GM12874 (cell line): ENCODE measurements around the gene ECEL1.

Source experiments
- TF ChIP-seq, protein P1 (sequence below): IDR thresholded peaks from 2 replicates; pipeline ENCODE4 v1.5.1; 2011; ENCODE audit warnings: low read depth, mild to moderate bottlenecking, control low read depth, low read length, moderate library complexity; ENCODE audit not compliant: insufficient read depth

The ECEL1 gene

DNA sequence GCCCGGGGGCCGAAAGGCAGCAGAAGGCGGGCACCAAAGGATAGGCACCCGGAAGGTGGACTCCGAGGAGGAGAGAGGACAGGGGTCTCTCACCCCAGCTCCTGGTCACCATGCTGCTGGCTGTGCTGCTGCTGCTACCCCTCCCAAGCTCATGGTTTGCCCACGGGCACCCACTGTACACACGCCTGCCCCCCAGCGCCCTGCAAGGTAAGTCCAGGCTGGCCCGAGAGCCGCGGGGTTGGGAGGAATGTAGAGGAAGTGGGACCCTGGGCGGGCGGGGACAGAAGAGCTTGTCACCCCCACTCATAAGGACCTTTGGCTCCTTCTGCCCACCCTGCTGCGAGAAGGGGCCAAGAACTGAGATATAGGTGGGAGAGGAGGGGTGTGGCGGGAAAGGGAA lies 32.9 kb upstream of the ECEL1 start:
- TF ChIP-seq, protein P1, sequence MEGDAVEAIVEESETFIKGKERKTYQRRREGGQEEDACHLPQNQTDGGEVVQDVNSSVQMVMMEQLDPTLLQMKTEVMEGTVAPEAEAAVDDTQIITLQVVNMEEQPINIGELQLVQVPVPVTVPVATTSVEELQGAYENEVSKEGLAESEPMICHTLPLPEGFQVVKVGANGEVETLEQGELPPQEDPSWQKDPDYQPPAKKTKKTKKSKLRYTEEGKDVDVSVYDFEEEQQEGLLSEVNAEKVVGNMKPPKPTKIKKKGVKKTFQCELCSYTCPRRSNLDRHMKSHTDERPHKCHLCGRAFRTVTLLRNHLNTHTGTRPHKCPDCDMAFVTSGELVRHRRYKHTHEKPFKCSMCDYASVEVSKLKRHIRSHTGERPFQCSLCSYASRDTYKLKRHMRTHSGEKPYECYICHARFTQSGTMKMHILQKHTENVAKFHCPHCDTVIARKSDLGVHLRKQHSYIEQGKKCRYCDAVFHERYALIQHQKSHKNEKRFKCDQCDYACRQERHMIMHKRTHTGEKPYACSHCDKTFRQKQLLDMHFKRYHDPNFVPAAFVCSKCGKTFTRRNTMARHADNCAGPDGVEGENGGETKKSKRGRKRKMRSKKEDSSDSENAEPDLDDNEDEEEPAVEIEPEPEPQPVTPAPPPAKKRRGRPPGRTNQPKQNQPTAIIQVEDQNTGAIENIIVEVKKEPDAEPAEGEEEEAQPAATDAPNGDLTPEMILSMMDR: no peak

DNA sequence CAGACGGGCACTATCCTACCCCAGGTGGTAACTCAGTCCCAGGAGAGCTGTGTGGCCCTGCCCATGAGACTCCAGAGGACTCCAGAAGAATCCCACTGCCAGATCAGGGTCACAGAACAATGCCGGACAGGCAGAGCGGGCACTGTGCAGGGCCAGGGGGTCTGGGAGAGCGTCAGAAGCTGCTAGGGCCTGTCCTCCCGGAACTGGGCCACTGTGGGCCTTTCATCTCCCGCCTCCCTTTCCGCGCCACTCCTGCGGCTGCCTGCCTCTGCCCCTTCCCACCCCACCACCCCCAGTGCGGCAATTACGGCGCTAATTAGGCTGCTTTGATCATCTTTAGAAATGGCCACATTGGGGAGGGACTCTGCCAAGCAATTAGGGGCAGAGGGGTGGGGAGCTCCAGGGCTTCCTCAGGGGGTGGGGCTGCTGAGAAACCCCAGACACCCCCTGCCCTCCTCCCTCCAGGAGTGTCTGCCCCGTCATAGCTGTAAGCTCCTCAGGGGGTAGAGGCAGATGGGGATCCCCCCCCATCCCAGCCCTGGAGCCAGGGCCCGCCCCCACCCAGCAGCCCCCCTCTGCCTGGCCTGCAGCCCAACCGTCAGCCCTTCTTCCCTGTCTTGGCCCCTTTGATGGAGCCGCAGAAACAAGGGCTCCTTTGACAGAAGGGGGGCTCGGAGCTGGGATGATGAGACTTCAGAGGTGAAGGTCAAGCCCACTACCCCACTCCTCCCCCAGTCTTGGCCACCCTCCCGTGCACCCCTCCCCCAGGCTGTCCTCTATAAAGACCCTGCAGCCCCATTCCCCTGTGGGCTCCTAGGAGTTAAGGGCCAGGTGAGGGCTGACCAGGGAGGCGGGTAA lies 32.2 kb upstream of the ECEL1 start, which contains the start of gene PRSS56:
Gene PRSS56, plus strand, starts transcription at position 808 of the 858 bp plus-strand sequence. CDS start 211 bp downstream, outside the sequence.
- TF ChIP-seq, protein P1: no peak

DNA sequence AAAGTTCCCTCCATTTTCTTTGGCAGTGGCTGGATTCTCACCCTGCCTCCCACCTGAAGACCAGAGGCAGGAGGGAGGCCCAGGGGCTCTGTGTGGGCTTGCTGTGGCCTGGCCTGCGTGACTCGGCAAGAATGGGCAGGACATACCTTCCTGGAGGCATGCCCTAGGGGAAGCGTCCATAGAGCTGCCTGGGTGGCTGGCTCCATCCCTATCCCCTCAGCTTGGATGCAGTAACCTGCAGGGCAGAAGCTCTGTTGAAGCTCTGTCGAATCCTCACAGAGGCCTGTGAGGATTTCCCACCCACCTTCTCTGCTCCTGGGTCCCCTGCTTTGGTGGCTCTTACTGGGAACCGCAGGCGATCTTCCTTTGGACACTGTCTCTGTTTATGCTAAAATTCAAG lies 31.2 kb upstream of the ECEL1 start:
- TF ChIP-seq, protein P1: no peak

DNA sequence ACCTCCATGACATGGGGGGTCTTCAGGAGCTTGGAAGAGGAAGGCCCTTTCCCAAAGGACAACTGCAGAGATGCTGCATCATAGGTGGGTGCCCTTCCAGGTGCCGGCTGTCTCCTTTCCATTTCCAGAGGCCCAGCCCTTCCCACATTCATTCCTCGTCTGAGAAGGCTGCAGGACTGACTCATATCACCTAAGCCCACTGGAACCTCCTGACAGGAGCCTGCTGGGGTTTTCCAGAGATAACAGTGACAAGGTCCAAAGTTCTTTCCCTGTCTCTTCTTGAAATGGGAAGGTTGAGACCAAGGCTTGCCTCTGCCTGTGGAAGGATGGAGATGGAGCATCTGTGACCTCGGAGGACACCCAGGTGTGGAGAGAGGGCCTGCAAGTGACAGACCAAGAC lies 28.9 kb upstream of the ECEL1 start:
- TF ChIP-seq, protein P1: no peak

DNA sequence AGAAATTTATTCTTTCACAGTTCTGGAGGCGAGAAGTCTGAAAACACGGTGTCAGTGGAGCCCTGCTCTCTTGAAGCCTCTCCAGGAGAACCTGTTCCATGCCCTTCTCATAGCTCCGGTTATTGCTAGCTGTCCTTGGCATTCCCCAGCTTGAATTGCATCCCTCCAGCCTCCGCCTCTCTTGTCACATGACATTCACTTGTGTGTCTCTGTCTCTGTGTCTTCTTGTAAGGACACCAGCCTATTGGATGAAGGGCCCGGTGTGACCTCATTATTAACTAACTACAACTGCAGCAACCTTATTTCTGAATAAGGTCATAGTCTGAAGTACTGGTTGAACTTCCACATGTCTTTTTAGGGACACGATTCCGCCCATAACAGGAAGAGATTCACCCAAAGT lies 28.0 kb upstream of the ECEL1 start:
- TF ChIP-seq, protein P1: no peak

DNA sequence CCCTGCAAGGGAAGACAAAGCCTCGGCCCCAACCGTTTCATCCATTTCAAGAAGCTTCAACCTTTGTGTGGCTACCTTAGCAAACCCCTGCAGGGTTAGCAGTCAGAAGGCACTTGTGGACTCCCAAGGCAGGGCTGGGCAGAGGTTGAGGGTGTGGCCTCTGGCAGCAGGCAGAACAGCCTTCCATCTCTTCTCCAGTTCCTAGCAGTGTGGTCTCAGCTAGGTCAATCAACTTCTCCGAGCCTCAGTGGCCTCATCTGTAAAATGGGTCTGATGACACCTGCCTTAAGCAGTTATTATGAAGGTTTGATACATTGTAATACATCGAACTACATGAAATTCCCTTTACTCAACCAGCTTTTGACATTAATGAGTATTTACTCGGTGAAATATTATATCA lies 25.7 kb upstream of the ECEL1 start:
- TF ChIP-seq, protein P1: no peak

DNA sequence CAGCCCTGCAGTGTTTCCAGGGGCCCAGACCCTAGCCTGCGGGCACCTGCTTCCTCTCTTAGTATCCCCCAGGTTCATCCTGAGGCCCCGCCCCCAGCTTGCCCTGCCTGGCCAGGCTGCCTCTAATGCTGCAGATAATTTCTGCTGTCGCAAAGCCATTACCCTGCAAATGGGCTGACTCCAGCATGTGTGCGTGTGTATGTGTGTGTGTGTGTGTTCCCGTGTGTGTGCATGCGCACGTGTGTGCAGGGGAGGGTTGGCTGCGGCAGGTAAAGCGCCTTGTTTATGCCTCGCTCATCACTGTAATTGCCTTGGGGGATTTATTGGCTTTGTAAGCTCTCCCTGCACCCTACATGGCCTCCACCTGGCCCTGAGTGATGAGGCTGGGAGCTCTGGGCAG lies 25.0 kb upstream of the ECEL1 start:
- TF ChIP-seq, protein P1: no peak
